Central memory CD8-positive, alpha-beta T cell (primary cell): Measurements from ENCODE around the gene PPM1H.
"Not testable (repeated sequence)": the region's sequence is repeated elsewhere in the genome, so short reads cannot be mapped to it uniquely, and the experiment has no call there.

Experiments
- ATAC-seq: fragments of 150-1000 bp; cut with Tn5 transposase; replicated peaks from 2 replicates; pipeline ENCODE4 v1.10.0; 2022; ENCODE audit warnings: mild to moderate bottlenecking, moderate FRiP score, moderate number of reproducible peaks; ENCODE audit not compliant: poor library complexity, severe bottlenecking; ENCODE audit errors: extremely low read depth
- DNase-seq, 2 donors: peaks; one replicate each; pipeline ENCODE4 v3.0.0; 2021; ENCODE audit warnings: low spot score in 2 of 2
- H3K27ac Mint-ChIP-seq: one replicate; pipeline ENCODE4 v1.8.0; 2022; ENCODE audit warnings: low read depth, mild to moderate bottlenecking, moderate library complexity, mixed read lengths
- H3K27me3 Mint-ChIP-seq: one replicate; pipeline ENCODE4 v1.8.0; 2022; ENCODE audit warnings: mixed read lengths
- H3K36me3 Mint-ChIP-seq: one replicate; pipeline ENCODE4 v1.8.0; 2022; ENCODE audit warnings: mild to moderate bottlenecking, moderate library complexity, mixed read lengths; ENCODE audit not compliant: insufficient read depth
- H3K4me1 Mint-ChIP-seq: one replicate; pipeline ENCODE4 v1.8.0; 2022; ENCODE audit warnings: mixed read lengths
- H3K4me3 Mint-ChIP-seq: one replicate; pipeline ENCODE4 v1.8.0; 2022; ENCODE audit warnings: mild to moderate bottlenecking, moderate library complexity, mixed read lengths
- H3K9me3 Mint-ChIP-seq: one replicate; pipeline ENCODE4 v1.8.0; 2022; ENCODE audit warnings: mixed read lengths

Gene PPM1H

DNA sequence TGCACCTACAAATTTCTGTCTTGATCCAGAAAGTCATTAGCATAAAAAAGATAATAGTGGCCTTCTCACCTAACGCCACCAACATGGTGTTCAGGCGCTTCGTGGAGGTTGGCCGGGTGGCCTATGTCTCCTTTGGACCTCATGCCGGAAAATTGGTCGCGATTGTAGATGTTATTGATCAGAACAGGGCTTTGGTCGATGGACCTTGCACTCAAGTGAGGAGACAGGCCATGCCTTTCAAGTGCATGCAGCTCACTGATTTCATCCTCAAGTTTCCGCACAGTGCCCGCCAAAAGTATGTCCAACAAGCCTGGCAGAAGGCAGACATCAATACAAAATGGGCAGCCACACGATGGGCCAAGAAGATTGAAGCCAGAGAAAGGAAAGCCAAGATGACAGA, 30.3 kb upstream of the PPM1H start:
- H3K27me3 Mint-ChIP-seq, ATAC-seq, H3K4me3 Mint-ChIP-seq: not testable (repeated sequence)

GRCh38 chr12:62963486-62964041, 28.6 kb upstream of the PPM1H start:
- Mint-ChIP-seq H3K9me3 (no peaks in the 10 kb centered on the region), H3K27ac (no peak overlapping the region)

More for the DNA sequence above, 30.3 kb upstream of the PPM1H start:
- H3K4me1 Mint-ChIP-seq, H3K27ac Mint-ChIP-seq, DNase-seq, H3K9me3 Mint-ChIP-seq, H3K36me3 Mint-ChIP-seq: not testable (repeated sequence)

DNA sequence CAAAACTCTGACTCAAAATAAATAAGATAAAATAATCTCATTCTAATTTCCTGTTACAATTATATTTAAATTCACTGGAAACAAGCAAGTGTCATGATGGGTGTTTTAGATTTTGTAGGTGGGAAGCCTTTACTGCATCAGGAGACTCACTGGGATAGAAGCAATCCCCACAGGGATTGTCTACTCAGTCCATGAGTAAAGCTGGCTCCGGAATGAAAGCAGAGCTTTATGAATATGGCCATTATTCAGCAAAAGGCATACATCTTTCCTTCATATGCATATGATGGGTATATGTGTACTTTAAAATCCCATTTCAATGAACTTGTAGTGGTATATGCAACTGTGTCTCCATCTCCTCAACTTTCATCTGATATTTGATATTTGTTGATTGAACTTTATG, 25.4 kb upstream of the PPM1H start:
- no peaks in the 10 kb centered on the region for H3K9me3 Mint-ChIP-seq

More at GRCh38 chr12:62963486-62964041, 28.6 kb upstream of the PPM1H start:
- Mint-ChIP-seq H3K27me3 (no peaks in the 10 kb centered on the region), H3K4me3 (no peak overlapping the region), H3K4me1 (no peaks in the 10 kb centered on the region), H3K36me3 (no peaks in the 10 kb centered on the region)
- ATAC-seq (no peak), DNase-seq (no peak)

GRCh38 chr12:62959745-62960144, 24.8 kb upstream of the PPM1H start:
- no peak for DNase-seq
- Mint-ChIP-seq H3K4me1 (no peaks in the 10 kb centered on the region), H3K4me3 (no peak overlapping the region), H3K27ac (no peak overlapping the region), H3K27me3 (no peaks in the 10 kb centered on the region), H3K36me3 (no peaks in the 10 kb centered on the region), H3K9me3 (no peaks in the 10 kb centered on the region)
- no peak for ATAC-seq

More for the DNA sequence above, 25.4 kb upstream of the PPM1H start:
- DNase-seq (no peak), ATAC-seq (no peak)
- Mint-ChIP-seq H3K4me1 (no peaks in the 10 kb centered on the region), H3K36me3 (no peaks in the 10 kb centered on the region), H3K27ac (no peak overlapping the region), H3K4me3 (no peak overlapping the region), H3K27me3 (no peaks in the 10 kb centered on the region)

- no peak overlapping the region for H3K4me3 Mint-ChIP-seq
- H3K4me1 Mint-ChIP-seq = no peaks in the 10 kb centered on the region
- no peaks in the 10 kb centered on the region for H3K36me3 Mint-ChIP-seq
- no peak overlapping the region for H3K27ac Mint-ChIP-seq
- peaks cover 4% of the 10 kb centered on the region for H3K27me3 Mint-ChIP-seq
- DNase-seq = no peak
- peaks cover 5% of the 10 kb centered on the region for H3K9me3 Mint-ChIP-seq
- no peak for ATAC-seq
These were observed 22.4 kb upstream of the PPM1H start for GRCh38 chr12:62957233-62957953.

DNA sequence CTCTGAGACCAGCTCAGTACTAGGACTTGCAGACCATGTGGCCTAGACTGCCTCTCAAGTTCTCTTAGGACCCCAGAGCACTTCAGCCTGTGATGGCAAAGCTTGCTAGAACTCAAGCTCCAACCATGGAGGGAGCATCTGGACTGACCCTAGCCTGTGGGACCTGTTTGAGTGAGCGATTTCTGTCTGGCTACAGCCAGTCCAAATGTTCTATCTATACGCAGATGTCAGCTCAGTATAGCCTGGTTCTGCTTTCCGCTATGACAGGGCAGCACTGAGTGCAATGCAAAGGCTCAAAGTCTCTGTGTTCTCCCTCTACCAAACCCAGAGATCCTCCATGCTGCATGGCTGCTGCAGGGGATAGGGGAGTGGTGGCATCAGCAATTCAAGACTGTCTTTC, 20.7 kb upstream of the PPM1H start:
- H3K27me3 Mint-ChIP-seq = peaks cover 8% of the 10 kb centered on the region
- H3K4me1 Mint-ChIP-seq = no peaks in the 10 kb centered on the region
- H3K4me3 Mint-ChIP-seq = no peak overlapping the region
- DNase-seq (no peak), ATAC-seq (no peak)
- no peak overlapping the region for H3K27ac Mint-ChIP-seq
- H3K36me3 Mint-ChIP-seq = no peaks in the 10 kb centered on the region
- H3K9me3 Mint-ChIP-seq = peaks cover 14% of the 10 kb centered on the region

GRCh38 chr12:62950317-62950716, 15.4 kb upstream of the PPM1H start:
- peaks cover 17% of the 10 kb centered on the region for H3K9me3 Mint-ChIP-seq
- H3K4me3 Mint-ChIP-seq = no peak overlapping the region
- ATAC-seq (no peak), DNase-seq (no peak)
- no peaks in the 10 kb centered on the region for H3K4me1 Mint-ChIP-seq
- no peak overlapping the region for H3K27ac Mint-ChIP-seq
- H3K27me3 Mint-ChIP-seq = peaks cover 11% of the 10 kb centered on the region
- no peaks in the 10 kb centered on the region for H3K36me3 Mint-ChIP-seq

DNA sequence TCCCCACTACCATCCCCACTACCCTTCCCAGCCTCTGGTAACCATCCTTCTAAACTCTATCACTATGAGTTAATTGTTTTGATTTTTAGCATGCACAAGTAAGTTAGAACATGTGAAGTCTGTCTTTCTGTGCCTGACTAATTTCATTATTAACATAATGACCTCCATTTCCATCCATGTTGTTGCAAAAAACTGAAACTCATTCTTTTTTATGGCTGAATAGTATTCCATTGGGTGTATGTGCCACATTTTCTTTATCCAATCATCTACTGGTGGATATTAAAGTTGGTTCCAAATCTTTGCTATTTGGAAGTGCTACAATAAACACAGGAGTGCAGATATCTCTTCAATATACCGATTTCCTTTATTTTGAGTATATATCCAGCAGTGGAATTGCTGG, 13.2 kb upstream of the PPM1H start:
- Mint-ChIP-seq H3K4me3 (no peak overlapping the region), H3K36me3 (no peaks in the 10 kb centered on the region), H3K9me3 (peaks cover 17% of the 10 kb centered on the region), H3K27me3 (peaks cover 27% of the 10 kb centered on the region), H3K27ac (no peak overlapping the region), H3K4me1 (no peaks in the 10 kb centered on the region)
- DNase-seq (no peak), ATAC-seq (no peak)

GRCh38 chr12:62947364-62947763, 12.4 kb upstream of the PPM1H start:
- Mint-ChIP-seq H3K27me3 (peaks cover 30% of the 10 kb centered on the region), H3K4me1 (no peaks in the 10 kb centered on the region), H3K4me3 (no peak overlapping the region), H3K27ac (no peak overlapping the region), H3K36me3 (no peaks in the 10 kb centered on the region), H3K9me3 (peaks cover 12% of the 10 kb centered on the region)
- ATAC-seq (no peak), DNase-seq (no peak)

DNA sequence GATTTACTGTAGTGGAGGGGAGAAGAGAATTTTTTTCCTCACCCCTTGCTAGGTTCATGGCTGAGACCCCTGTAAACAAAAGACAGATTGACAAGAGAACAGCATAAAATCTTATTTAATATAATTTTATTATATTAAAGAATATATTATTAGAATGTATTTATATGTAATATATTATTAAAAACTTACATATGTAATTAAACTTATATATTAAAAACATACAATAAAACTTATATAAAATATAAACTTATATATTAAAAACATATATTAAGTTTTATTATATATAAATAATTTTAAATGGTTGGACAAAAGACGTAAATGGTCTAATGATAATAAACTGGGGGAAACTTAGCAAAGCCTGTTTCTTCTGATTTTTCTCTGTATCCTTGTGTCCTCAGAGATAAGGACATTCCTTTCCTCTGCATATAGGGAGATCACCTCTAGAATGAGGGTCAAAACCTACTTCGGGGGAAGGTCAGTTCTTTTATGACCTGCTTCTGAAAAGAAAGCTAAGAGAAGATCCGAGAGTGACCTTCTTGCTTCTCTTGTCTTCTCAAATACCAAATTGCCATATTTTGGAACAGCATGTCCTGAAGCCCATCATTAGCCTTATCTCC, 8.9 kb upstream of the PPM1H start:
- DNase-seq = no peak
- Mint-ChIP-seq H3K27me3 (peaks cover 28% of the 10 kb centered on the region), H3K27ac (no peak overlapping the region), H3K4me1 (no peaks in the 10 kb centered on the region), H3K9me3 (no peaks in the 10 kb centered on the region), H3K36me3 (no peaks in the 10 kb centered on the region), H3K4me3 (no peak overlapping the region)
- ATAC-seq = no peak

GRCh38 chr12:62942316-62942715, 7.4 kb upstream of the PPM1H start:
- H3K9me3 Mint-ChIP-seq, H3K4me1 Mint-ChIP-seq, ATAC-seq, DNase-seq, H3K27ac Mint-ChIP-seq, H3K4me3 Mint-ChIP-seq, H3K36me3 Mint-ChIP-seq: not testable (repeated sequence)
- H3K27me3 Mint-ChIP-seq = peaks cover 28% of the 10 kb centered on the region

- H3K4me3 Mint-ChIP-seq = peak overlapping the region; percentile 78
- no peaks in the 10 kb centered on the region for H3K9me3 Mint-ChIP-seq
- H3K27ac Mint-ChIP-seq = no peak overlapping the region
- H3K4me1 Mint-ChIP-seq = peaks cover 13% of the 10 kb centered on the region
- peaks cover 48% of the 10 kb centered on the region for H3K27me3 Mint-ChIP-seq
- peak; percentile 34 for ATAC-seq
- no peaks in the 10 kb centered on the region for H3K36me3 Mint-ChIP-seq
- no peak for DNase-seq
These were observed 631 bp downstream of the PPM1H start for GRCh38 chr12:62934239-62934798.
